Stomach (tissue), 9 donors: ENCODE data around the gene FGFRL1. TPM values are rescaled to one million over a fixed set of nuclear protein-coding genes. Genes with fewer than 3 reads are reported as not detected.
A peak's percentile ranks its signal among the peaks of the same experiment; 100 is the strongest.

Experiments used
- DNase-seq, 2 donors: peaks; one replicate each; pipeline versions ENCODE4 v3.0.0 to v3.0.0-alpha.2; 2013 to 2019
- H3K27ac ChIP-seq, 5 donors: fragments of 200-600 bp in 4 of 5; sonication (generic) in 4 of 5; one replicate each; pipeline ENCODE4 v1.5.1; 2013 to 2019; ENCODE audit warnings: mild to moderate bottlenecking in 1 of 5, moderate library complexity in 1 of 5
- H3K27me3 ChIP-seq, 3 donors: fragments of 200-600 bp; sonication (generic); one replicate each; pipeline ENCODE4 v1.5.1; 2017 to 2019; ENCODE audit warnings: mixed run types in 1 of 3
- H3K36me3 ChIP-seq, 4 donors: fragments of 200-600 bp; sonication (generic); 1 replicate in 3 of 4; 2 replicates in 1 of 4; pipeline ENCODE4 v1.5.1; 2016 to 2019
- H3K4me1 ChIP-seq, 4 donors: fragments of 200-600 bp; sonication (generic); one replicate each; pipeline ENCODE4 v1.5.1; 2016 to 2019
- H3K4me3 ChIP-seq, 4 donors: fragments of 200-600 bp; sonication (generic) in 3 of 4; one replicate each; pipeline ENCODE4 v1.5.1; 2016 to 2019; ENCODE audit warnings: mild to moderate bottlenecking in 1 of 4
- H3K9me3 ChIP-seq, 4 donors: fragments of 200-600 bp; sonication (generic); one replicate each; pipeline ENCODE4 v1.5.1; 2016 to 2019
- CTCF ChIP-seq, 7 experiments: fragments of 450-650 bp in 4 of 7; fragments of 200-600 bp in 3 of 7; sonication (generic) in 3 of 7; IDR thresholded peaks; one replicate each; pipeline ENCODE4 v1.5.1; 2016 to 2019; ENCODE audit warnings: antibody characterized with exemption in 7 of 7, control low read depth in 2 of 7, mild to moderate bottlenecking in 1 of 7
- EP300 ChIP-seq: sonication (generic); formaldehyde crosslinking; IDR thresholded peaks from one replicate; pipeline ENCODE4 v1.6.1; 2017; ENCODE audit warnings: antibody characterized with exemption
- POLR2A ChIP-seq, 4 donors: fragments of 450-650 bp; IDR thresholded peaks; one replicate each; pipeline ENCODE4 v1.6.1; 2016; ENCODE audit warnings: antibody characterized with exemption in 4 of 4, control low read depth in 2 of 4, mild to moderate bottlenecking in 1 of 4, moderate library complexity in 1 of 4
- POLR2AphosphoS5 ChIP-seq, 3 donors: sonication (generic); formaldehyde crosslinking; IDR thresholded peaks; one replicate each; pipeline ENCODE4 v1.6.1; 2016; ENCODE audit warnings: antibody characterized with exemption in 3 of 3
- WGBS, 5 donors: extraction: QIAGEN DNeasy Blood & Tissue Kit in 3 of 5; methylation state at CpG; one replicate each; pipeline versions ENCODE4 v1.1.5 to v1.1.7; 2013 to 2018; 5-methylcytosine and 5-hydroxymethylcytosine counted together
- intact Hi-C: fragments of 100-400 bp; cut with DNase I; formaldehyde crosslinking; loops from one replicate; pipeline ENCODE4 v1.15.1; 2023; ENCODE audit warnings: low total_unique reads
- polyA plus RNA-seq, 3 donors: library from polyadenylated mRNA; stranded (reverse); fragments of 200-250 nt; gene quantifications; one replicate each; pipeline ENCODE4 v1.2.3, GENCODE V29; 2013
- total RNA-seq, 5 donors: library from RNA; depleted of rRNA; stranded (reverse); fragments of >200 nt; gene quantifications; one replicate each; pipeline versions ENCODE4 v1.1.0 to v1.2.3, GENCODE V29; 2014 to 2016
- donor health status: healthy with polysubstance abuse.
- donor health status: Bipolar disorder and iron deficiency.
- donor health status: healthy.

Gene FGFRL1
- total and polyA plus RNA-seq, 8 donors, result 3.5 to 42.7 (median 9.8) TPM

GRCh38 chr4:967113-968104, 44.0 kb upstream of the FGFRL1 start:
- TF ChIP-seq EP300, result no peak
- no peak for TF ChIP-seq CTCF (IDR thresholded peaks at IDR 0.05)
- TF ChIP-seq POLR2A (IDR thresholded peaks at IDR 0.05), result no peak
- no peak for TF ChIP-seq POLR2AphosphoS5 (IDR thresholded peaks at IDR 0.05)
- DNase-seq, result peak in 1 of 2 donors; percentile 73
- no peak overlapping the region for H3K27ac ChIP-seq
- intact Hi-C loops, result no loop called here
- H3K4me1 ChIP-seq, result peaks cover 31 to 46% (median 40%) of the 10 kb centered on the region in 4 donors
- H3K27me3 ChIP-seq, result peaks cover 0 to 16% (median 0%) of the 10 kb centered on the region in 3 donors
- H3K36me3 ChIP-seq, result peaks cover 18 to 45% (median 40%) of the 10 kb centered on the region in 4 donors
- H3K9me3 ChIP-seq, result no peaks in the 10 kb centered on the region
- peak overlapping the region in 2 of 4 donors; percentile 12 to 16 for H3K4me3 ChIP-seq
- WGBS, 5 donors, result 35 to 56% (median 48%) methylated on average over 40 to 76 of the region's 76 CpGs

- Histone ChIP-seq H3K9me3 (no peaks in the 10 kb centered on the region), H3K27ac (no peak overlapping the region), H3K27me3 (peaks cover 0 to 16% (median 0%) of the 10 kb centered on the region in 3 donors), H3K36me3 (peaks cover 18 to 38% (median 33%) of the 10 kb centered on the region in 4 donors), H3K4me1 (peaks cover 35 to 52% (median 46%) of the 10 kb centered on the region in 4 donors), H3K4me3 (peak overlapping the region in 1 of 4 donors; percentile 12)
- intact Hi-C loops, result no loop called here
- no peak for DNase-seq
- WGBS, 5 donors, result 10 to 53% (median 23%) methylated on average over 3 to 24 of the region's 24 CpGs
- TF ChIP-seq POLR2AphosphoS5 (IDR thresholded peaks at IDR 0.05) (no peak), CTCF (IDR thresholded peaks at IDR 0.05) (no peak), EP300 (no peak), POLR2A (IDR thresholded peaks at IDR 0.05) (no peak)
Measured at GRCh38 chr4:968221-968620, 43.2 kb upstream of the FGFRL1 start.

GRCh38 chr4:968621-969394, 42.6 kb upstream of the FGFRL1 start:
- DNase-seq, result peak in 1 of 2 donors; percentile 63
- H3K9me3 ChIP-seq, result no peaks in the 10 kb centered on the region
- H3K4me1 ChIP-seq, result peaks cover 37 to 55% (median 49%) of the 10 kb centered on the region in 4 donors
- H3K4me3 ChIP-seq, result no peak overlapping the region
- intact Hi-C loops, result no loop called here
- WGBS, 5 donors, result 56 to 81% (median 71%) methylated on average over 11 to 23 of the region's 23 CpGs
- peaks cover 0 to 16% (median 0%) of the 10 kb centered on the region in 3 donors for H3K27me3 ChIP-seq
- peaks cover 18 to 36% (median 32%) of the 10 kb centered on the region in 4 donors for H3K36me3 ChIP-seq
- TF ChIP-seq POLR2AphosphoS5 (IDR thresholded peaks at IDR 0.05), result no peak
- no peak for TF ChIP-seq EP300
- TF ChIP-seq CTCF (IDR thresholded peaks at IDR 0.05), result no peak
- no peak for TF ChIP-seq POLR2A (IDR thresholded peaks at IDR 0.05)
- H3K27ac ChIP-seq, result no peak overlapping the region
